ENCODE data around the gene NUDC.
"Not testable (repeated sequence)": the region's sequence is repeated elsewhere in the genome, so short reads cannot be mapped to it uniquely, and the experiment has no call there.

Gene NUDC

GRCh38 chr1:26921540-26922430 is at the start of gene NUDC:
Gene NUDC, plus strand, starts transcription at chr1:26921743. Its CDS starts 106 bp downstream, at chr1:26921849.
- peak; percentile 85 to 89 for DNase-seq

GRCh38 chr1:26873097-26873496 is 48.4 kb upstream of the NUDC start:
- not testable (repeated sequence) for DNase-seq

- DNase-seq: no peak
Observed at GRCh38 chr1:26874896-26875295, 46.6 kb upstream of the NUDC start.

- no peak for DNase-seq
Observed at GRCh38 chr1:26877326-26877725, 44.2 kb upstream of the NUDC start.

GRCh38 chr1:26879793-26880192 is 41.8 kb upstream of the NUDC start:
- no peak for DNase-seq

GRCh38 chr1:26881611-26882010 is 39.9 kb upstream of the NUDC start:
- not testable (repeated sequence) for DNase-seq

GRCh38 chr1:26882696-26883463 is 38.7 kb upstream of the NUDC start:
- no peak for DNase-seq

- DNase-seq: peak in 1 of 2 experiments; percentile 35
Observed at GRCh38 chr1:26887125-26887524, 34.4 kb upstream of the NUDC start.

- DNase-seq: no peak
Observed at GRCh38 chr1:26888231-26888630, 33.3 kb upstream of the NUDC start.

- DNase-seq: peak; percentile 43 to 76
Observed at GRCh38 chr1:26889551-26890466, 31.7 kb upstream of the NUDC start, which contains the start of gene GPN2. Gene GPN2, minus strand, starts transcription at chr1:26890283. Its CDS starts 187 bp downstream, at chr1:26890096.

GRCh38 chr1:26890467-26890796 is 31.1 kb upstream of the NUDC start:
- DNase-seq: no peak

GRCh38 chr1:26894263-26894662 is 27.3 kb upstream of the NUDC start:
- no peak for DNase-seq

- no peak for DNase-seq
Observed at GRCh38 chr1:26897351-26897750, 24.2 kb upstream of the NUDC start.

GRCh38 chr1:26900001-26900814 is 21.3 kb upstream of the NUDC start, which contains the start of gene GPATCH3:
Gene GPATCH3, minus strand, starts transcription at chr1:26900467. Its CDS starts 25 bp downstream, at chr1:26900442.
- peak; percentile 42 to 82 for DNase-seq

GRCh38 chr1:26900815-26901511 is 20.6 kb upstream of the NUDC start:
- DNase-seq: no peak

- peak in 1 of 2 experiments; percentile 12 for DNase-seq
Observed at GRCh38 chr1:26907071-26907917, 14.2 kb upstream of the NUDC start.

- no peak for DNase-seq
Observed at GRCh38 chr1:26909951-26910342, 11.6 kb upstream of the NUDC start.

GRCh38 chr1:26910343-26911160 is 11.0 kb upstream of the NUDC start:
- DNase-seq: no peak

Data from SW 1271 (cell line).